ENCODE results near the gene ALDH4A1.
A peak's percentile ranks its signal among the peaks of the same experiment; 100 is the strongest.

The ALDH4A1 gene

DNA sequence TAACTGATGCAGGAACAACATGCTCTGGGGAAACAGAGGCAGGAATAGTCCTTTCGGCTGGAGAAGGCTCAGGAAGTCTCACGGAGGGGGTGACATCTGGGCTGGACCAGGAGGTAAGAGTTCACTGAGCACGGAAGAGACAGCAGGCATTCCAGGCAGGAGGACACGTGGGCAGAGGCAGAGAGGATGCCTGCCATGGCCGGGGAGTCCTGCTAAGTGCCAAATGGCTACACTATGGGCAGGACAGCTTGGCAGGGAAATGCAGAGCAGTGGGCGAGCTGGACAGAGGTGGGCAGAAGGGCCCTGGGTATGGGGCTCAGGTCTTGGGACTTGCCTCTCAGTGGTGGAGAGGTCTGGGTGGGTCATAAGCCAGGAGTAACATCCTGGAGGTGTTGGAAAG is 17.6 kb downstream of the ALDH4A1 start:
- H3K4me3 ChIP-seq (ENCODE audit: low read depth, low read length), result no peak overlapping the region
- no peak for TF ChIP-seq CTCF (IDR thresholded peaks at IDR 0.05; ENCODE audit: borderline replicate concordance, insufficient read depth, low read depth, low read length)

- TF ChIP-seq CTCF (IDR thresholded peaks at IDR 0.05; ENCODE audit: borderline replicate concordance, insufficient read depth, low read depth, low read length), result no peak
- H3K4me3 ChIP-seq (ENCODE audit: low read depth, low read length), result no peak overlapping the region
Measured at GRCh38 chr1:18884419-18884717, 18.0 kb downstream of the ALDH4A1 start.

- no peak overlapping the region for H3K4me3 ChIP-seq (ENCODE audit: low read depth, low read length)
- peak; percentile 95 for TF ChIP-seq CTCF (IDR thresholded peaks at IDR 0.05; ENCODE audit: borderline replicate concordance, insufficient read depth, low read depth, low read length)
Measured at GRCh38 chr1:18883636-18884418, 18.5 kb downstream of the ALDH4A1 start.

- H3K4me3 ChIP-seq (ENCODE audit: low read depth, low read length), result no peak overlapping the region
- TF ChIP-seq CTCF (IDR thresholded peaks at IDR 0.05; ENCODE audit: borderline replicate concordance, insufficient read depth, low read depth, low read length), result no peak
Measured at GRCh38 chr1:18883079-18883478, 19.3 kb downstream of the ALDH4A1 start.

- H3K4me3 ChIP-seq (ENCODE audit: low read depth, low read length), result no peak overlapping the region
- no peak for TF ChIP-seq CTCF (IDR thresholded peaks at IDR 0.05; ENCODE audit: borderline replicate concordance, insufficient read depth, low read depth, low read length)
Measured at GRCh38 chr1:18882486-18882885, 19.9 kb downstream of the ALDH4A1 start.

DNA sequence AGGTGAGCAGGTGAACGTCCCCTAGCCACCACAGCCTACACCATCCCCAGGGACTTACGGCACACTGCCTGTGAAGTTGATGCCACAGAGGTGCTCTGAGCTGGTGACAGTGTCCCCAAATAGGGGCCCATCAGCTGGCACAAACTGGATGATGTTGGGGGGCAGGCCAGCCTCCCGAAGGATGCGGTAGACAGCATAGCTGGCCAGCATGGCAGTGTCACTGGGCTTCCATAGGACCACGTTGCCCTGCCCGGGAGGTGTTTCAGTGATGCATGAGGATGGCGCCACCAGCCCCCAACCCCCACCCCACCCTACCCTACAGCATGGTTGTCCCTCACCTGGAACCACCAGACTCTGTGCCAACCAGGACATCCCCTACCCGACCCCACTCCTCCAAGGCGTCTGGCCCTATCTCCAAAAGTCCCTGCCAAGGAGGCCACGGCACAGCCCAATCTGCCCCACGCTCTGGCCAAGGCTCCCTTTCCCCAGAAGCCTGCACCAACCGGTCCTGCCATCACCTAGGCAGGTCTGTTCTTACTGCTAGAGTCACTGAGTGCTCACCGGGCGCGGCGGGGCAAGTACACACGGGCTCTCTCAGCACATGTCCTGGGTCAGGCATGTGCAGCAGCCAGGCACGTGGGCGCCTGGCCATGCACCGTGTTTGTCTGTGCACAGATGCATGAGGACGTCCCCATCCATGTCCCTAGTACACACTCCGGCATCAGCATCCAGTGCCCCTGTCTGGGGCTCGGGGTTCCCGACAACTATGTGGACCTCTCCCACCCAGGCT is 20.5 kb downstream of the ALDH4A1 start:
- H3K4me3 ChIP-seq (ENCODE audit: low read depth, low read length), result no peak overlapping the region
- TF ChIP-seq CTCF (IDR thresholded peaks at IDR 0.05; ENCODE audit: borderline replicate concordance, insufficient read depth, low read depth, low read length), result no peak

DNA sequence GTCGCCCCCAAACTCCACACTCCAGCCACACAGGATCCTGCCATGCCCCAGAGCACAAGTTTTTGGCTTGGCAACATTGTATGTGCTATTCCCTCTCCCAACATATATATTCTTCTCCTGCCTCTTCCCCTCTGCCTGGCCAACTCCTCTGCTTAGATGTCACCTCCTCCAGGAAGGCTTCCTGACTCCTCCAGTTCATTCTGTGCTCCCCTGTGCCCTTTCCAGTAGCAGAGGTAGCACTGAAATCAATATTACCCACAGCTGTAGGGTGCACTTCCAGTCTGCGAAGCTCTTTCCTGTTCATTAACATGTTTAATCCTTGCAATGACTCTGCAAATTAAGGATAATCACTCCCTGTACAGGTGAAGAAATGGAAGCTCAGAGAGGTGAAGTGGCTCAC is 21.2 kb downstream of the ALDH4A1 start:
- no peak overlapping the region for H3K4me3 ChIP-seq (ENCODE audit: low read depth, low read length)
- no peak for TF ChIP-seq CTCF (IDR thresholded peaks at IDR 0.05; ENCODE audit: borderline replicate concordance, insufficient read depth, low read depth, low read length)

Data from GM12875 (cell line).